Mesenchymal stem cell (in vitro differentiated cells and primary cell): ENCODE measurements around the gene DCTN2.

ENCODE experiments used
- DNase-seq: peaks from one replicate; pipeline ENCODE4 v3.0.0-alpha.2; 2013
- H2AFZ ChIP-seq: one replicate; pipeline ENCODE4 v1.6.1; 2013; ENCODE audit warnings: low read depth, mild to moderate bottlenecking, control low read depth, inconsistent platforms, low read length, moderate library complexity
- H2AK5ac ChIP-seq: 2 replicates; pipeline ENCODE4 v1.6.1; 2013; ENCODE audit warnings: low read length, moderate library complexity, mild to moderate bottlenecking, inconsistent platforms; ENCODE audit not compliant: severe bottlenecking
- H2BK120ac ChIP-seq: one replicate; pipeline ENCODE4 v1.6.1; 2013; ENCODE audit warnings: low read depth, mild to moderate bottlenecking, inconsistent platforms, low read length, moderate library complexity
- H2BK12ac ChIP-seq, 2 experiments: one replicate each; pipeline ENCODE4 v1.6.1; 2013; ENCODE audit warnings: inconsistent platforms in 2 of 2, low read length in 2 of 2, mild to moderate bottlenecking in 2 of 2, moderate library complexity in 2 of 2, control low read depth in 1 of 2
- H2BK15ac ChIP-seq: one replicate; pipeline ENCODE4 v1.6.1; 2013; ENCODE audit warnings: mild to moderate bottlenecking, low read depth, inconsistent platforms; ENCODE audit not compliant: poor library complexity, severe bottlenecking
- H2BK5ac ChIP-seq: 2 replicates; pipeline ENCODE4 v1.6.1; 2013; ENCODE audit warnings: low read depth, mild to moderate bottlenecking, low read length, control low read depth, inconsistent platforms; ENCODE audit not compliant: poor library complexity, severe bottlenecking
- H3K14ac ChIP-seq, 2 experiments: one replicate each; pipeline ENCODE4 v1.6.1; 2013; ENCODE audit warnings: inconsistent platforms in 2 of 2, low read length in 2 of 2, control low read depth in 1 of 2, mild to moderate bottlenecking in 1 of 2, moderate library complexity in 1 of 2
- H3K18ac ChIP-seq, 2 experiments: one replicate each; pipeline ENCODE4 v1.6.1; 2013; ENCODE audit warnings: inconsistent platforms in 2 of 2, low read length in 2 of 2, control low read depth in 1 of 2, low read depth in 1 of 2, mild to moderate bottlenecking in 1 of 2
- H3K23ac ChIP-seq, 2 experiments: one replicate each; pipeline ENCODE4 v1.6.1; 2013; ENCODE audit warnings: inconsistent platforms in 2 of 2, low read length in 2 of 2, mild to moderate bottlenecking in 2 of 2, moderate library complexity in 2 of 2, control low read depth in 1 of 2
- H3K27ac ChIP-seq: 2 replicates; pipeline ENCODE4 v1.5.1; 2013; ENCODE audit warnings: mild to moderate bottlenecking, moderate library complexity, low read length, control low read depth, inconsistent platforms; ENCODE audit not compliant: poor library complexity, severe bottlenecking
- H3K27me3 ChIP-seq, 2 experiments: 2 replicates each; pipeline versions ENCODE4 v1.6.1 to v1.7.0; 2013; ENCODE audit warnings: low read length in 2 of 2, mild to moderate bottlenecking in 2 of 2, moderate library complexity in 2 of 2, control low read depth in 1 of 2, inconsistent platforms in 1 of 2; ENCODE audit not compliant: control insufficient read depth in 1 of 2, insufficient read depth in 1 of 2
- H3K36me3 ChIP-seq, 2 experiments: 2 replicates each; pipeline versions ENCODE4 v1.6.1 to v1.7.0; 2013; ENCODE audit warnings: low read length in 2 of 2, control low read depth in 1 of 2, inconsistent platforms in 1 of 2, low read depth in 1 of 2, mild to moderate bottlenecking in 1 of 2; ENCODE audit not compliant: insufficient read depth in 2 of 2, control insufficient read depth in 1 of 2
- H3K4ac ChIP-seq, 2 experiments: one replicate each; pipeline ENCODE4 v1.6.1; 2013; ENCODE audit warnings: inconsistent platforms in 2 of 2, low read length in 2 of 2, mild to moderate bottlenecking in 2 of 2, moderate library complexity in 2 of 2, control low read depth in 1 of 2, low read depth in 1 of 2
- H3K4me1 ChIP-seq: 2 replicates; pipeline ENCODE4 v1.6.1; 2013; ENCODE audit warnings: low read depth, low read length, control low read depth; ENCODE audit not compliant: control insufficient read depth, insufficient read depth
- H3K4me2 ChIP-seq: 2 replicates; pipeline ENCODE4 v1.6.1; 2013; ENCODE audit warnings: low read length, mild to moderate bottlenecking, inconsistent platforms; ENCODE audit not compliant: poor library complexity, severe bottlenecking
- H3K4me3 ChIP-seq, 2 experiments: 2 replicates each; pipeline versions ENCODE4 v1.5.1 to v1.7.0; 2013; ENCODE audit warnings: low read length in 2 of 2, mild to moderate bottlenecking in 2 of 2, control low read depth in 1 of 2, low read depth in 1 of 2; ENCODE audit not compliant: insufficient read depth in 1 of 2
- H3K79me1 ChIP-seq: replicated peaks from 2 replicates; pipeline ENCODE4 v1.6.1; 2013; ENCODE audit warnings: mild to moderate bottlenecking, control low read depth, low read length, inconsistent platforms; ENCODE audit not compliant: poor library complexity, severe bottlenecking
- H3K9ac ChIP-seq: 2 replicates; pipeline ENCODE4 v1.7.0; 2013; ENCODE audit warnings: mild to moderate bottlenecking, low read length, moderate library complexity
- H3K9me3 ChIP-seq: 2 replicates; pipeline ENCODE4 v1.7.0; 2013; ENCODE audit warnings: mild to moderate bottlenecking, low read length; ENCODE audit not compliant: control insufficient read depth
- H4K8ac ChIP-seq: one replicate; pipeline ENCODE4 v1.6.1; 2013; ENCODE audit warnings: inconsistent platforms, mild to moderate bottlenecking, low read length, moderate library complexity
- H4K91ac ChIP-seq: one replicate; pipeline ENCODE4 v1.6.1; 2013; ENCODE audit warnings: mild to moderate bottlenecking, low read length, inconsistent platforms
- WGBS: methylation state at CpG from one replicate; pipeline ENCODE4 v1.1.7; 2013; ENCODE audit warnings: mixed read lengths; 5-methylcytosine and 5-hydroxymethylcytosine counted together

The DCTN2 gene

DNA sequence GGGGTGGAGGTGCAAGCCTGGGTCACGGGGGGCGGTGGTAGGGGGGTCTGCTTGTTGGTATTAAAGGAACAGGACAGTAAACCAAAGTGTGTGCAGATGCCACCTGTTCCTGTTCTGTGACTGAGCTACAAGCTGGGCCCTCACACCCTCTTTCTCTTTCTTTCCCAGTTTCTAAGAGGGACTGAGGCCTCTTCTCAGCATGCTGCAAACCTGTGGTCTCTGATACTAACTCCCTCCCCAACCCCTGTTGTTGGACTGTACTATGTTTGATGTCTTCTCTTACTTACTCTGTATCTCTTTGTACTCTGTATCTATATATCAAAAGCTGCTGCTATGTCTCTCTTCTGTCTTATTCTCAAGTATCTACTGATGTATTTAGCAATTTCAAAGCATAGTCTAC is 37.1 kb upstream of the DCTN2 start:
- no peak overlapping the region for H4K91ac ChIP-seq
- no peak overlapping the region for H3K4ac ChIP-seq
- no peak overlapping the region for H3K9ac ChIP-seq
- no peak overlapping the region for H2AK5ac ChIP-seq
- no peak for DNase-seq
- WGBS: no CpG with 5 or more reads among the region's 2 CpGs
- no peak overlapping the region for H3K14ac ChIP-seq
- H3K4me2 ChIP-seq: no peak overlapping the region
- H3K23ac ChIP-seq: no peak overlapping the region
- no peak overlapping the region for H2AFZ ChIP-seq
- no peaks in the 10 kb centered on the region for H3K9me3 ChIP-seq
- no peak overlapping the region for H2BK120ac ChIP-seq
- H2BK15ac ChIP-seq: no peak overlapping the region
- no peak overlapping the region for H3K4me3 ChIP-seq
- peaks cover 0 to 11% of the 10 kb centered on the region in 2 experiments for H3K36me3 ChIP-seq
- H4K8ac ChIP-seq: no peak overlapping the region
- no peak overlapping the region for H2BK12ac ChIP-seq
- H3K18ac ChIP-seq: no peak overlapping the region
- no peaks in the 10 kb centered on the region for H3K79me1 ChIP-seq
- H3K27me3 ChIP-seq: peaks cover 45 to 82% of the 10 kb centered on the region in 2 experiments
- no peak overlapping the region for H3K27ac ChIP-seq
- no peak overlapping the region for H2BK5ac ChIP-seq
- H3K4me1 ChIP-seq: no peaks in the 10 kb centered on the region

DNA sequence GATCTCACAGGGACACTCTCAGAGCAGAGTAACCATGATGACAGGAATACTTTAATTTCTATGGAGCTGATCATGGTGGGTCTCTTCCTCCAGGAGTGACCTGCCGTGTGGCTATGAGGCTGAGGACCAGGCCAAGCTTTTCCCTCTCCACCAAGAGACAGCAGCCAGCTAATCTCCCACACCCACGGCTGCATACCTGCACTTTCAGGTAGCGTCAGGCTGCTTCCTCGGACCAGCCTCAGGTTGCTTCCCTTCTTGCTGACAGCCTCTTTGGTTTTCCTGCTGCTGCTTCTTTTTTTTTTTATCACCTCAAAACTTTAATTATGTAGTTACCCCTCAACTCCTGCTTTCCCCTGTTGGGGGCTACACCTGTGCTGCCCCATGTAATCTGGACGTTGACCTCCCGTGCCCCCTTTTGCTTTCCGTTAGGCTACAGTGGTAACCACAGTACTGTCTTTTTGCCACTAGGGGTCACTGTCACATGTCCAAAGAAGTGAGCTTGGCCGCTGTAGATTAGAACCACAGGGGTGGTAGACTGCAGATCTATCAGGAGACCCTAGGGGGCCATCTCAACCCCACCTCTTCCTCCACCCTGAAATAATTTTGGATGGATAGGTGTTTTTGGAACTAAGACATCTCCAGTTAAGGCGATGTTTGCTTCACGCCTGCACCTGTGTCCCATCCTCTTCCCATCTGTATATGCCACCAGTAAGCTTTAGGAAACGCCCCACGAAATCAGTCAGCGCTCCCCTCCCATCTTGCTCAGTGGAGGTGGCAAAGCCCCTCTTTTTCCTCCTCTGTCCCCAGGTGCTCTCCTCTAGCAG is 36.2 kb upstream of the DCTN2 start:
- H3K27ac ChIP-seq: no peak overlapping the region
- H4K8ac ChIP-seq: no peak overlapping the region
- no peaks in the 10 kb centered on the region for H3K9me3 ChIP-seq
- DNase-seq: peak; percentile 83
- H3K79me1 ChIP-seq: no peaks in the 10 kb centered on the region
- no peak overlapping the region for H2BK5ac ChIP-seq
- H3K23ac ChIP-seq: no peak overlapping the region
- H2BK15ac ChIP-seq: no peak overlapping the region
- peaks cover 0 to 11% of the 10 kb centered on the region in 2 experiments for H3K36me3 ChIP-seq
- no peak overlapping the region for H2AFZ ChIP-seq
- no peak overlapping the region for H3K18ac ChIP-seq
- peaks cover 40 to 79% of the 10 kb centered on the region in 2 experiments for H3K27me3 ChIP-seq
- no peak overlapping the region for H4K91ac ChIP-seq
- no peak overlapping the region for H3K4me2 ChIP-seq
- H3K9ac ChIP-seq: no peak overlapping the region
- H3K14ac ChIP-seq: no peak overlapping the region
- 46% methylated on average over 13 of the region's 13 CpGs for WGBS
- no peak overlapping the region for H3K4me3 ChIP-seq
- H2BK120ac ChIP-seq: no peak overlapping the region
- no peaks in the 10 kb centered on the region for H3K4me1 ChIP-seq
- no peak overlapping the region for H2BK12ac ChIP-seq
- H3K4ac ChIP-seq: no peak overlapping the region
- H2AK5ac ChIP-seq: no peak overlapping the region

DNA sequence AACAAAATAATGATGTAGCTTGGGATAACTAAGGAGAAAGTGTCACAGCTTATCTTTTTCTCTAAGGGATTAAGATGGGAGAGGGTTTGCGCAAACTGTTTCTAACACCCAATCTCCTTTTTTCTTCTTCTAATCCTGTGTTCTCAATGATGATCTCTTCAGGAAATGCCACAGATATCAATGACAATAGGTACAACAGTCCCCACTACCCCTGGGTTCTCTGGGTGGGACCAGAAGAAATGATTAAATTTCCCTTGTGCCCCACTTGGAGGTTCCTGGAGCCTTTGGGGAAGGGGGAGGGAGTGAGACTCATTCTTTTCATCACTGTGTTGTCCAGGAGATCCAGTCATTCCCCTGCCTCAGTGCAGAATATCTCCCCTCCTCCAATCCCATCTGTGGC is 35.4 kb upstream of the DCTN2 start:
- H3K4ac ChIP-seq: no peak overlapping the region
- H2BK5ac ChIP-seq: no peak overlapping the region
- no peak for DNase-seq
- no peak overlapping the region for H3K27ac ChIP-seq
- peaks cover 34 to 79% of the 10 kb centered on the region in 2 experiments for H3K27me3 ChIP-seq
- H2BK12ac ChIP-seq: no peak overlapping the region
- WGBS: 100% methylated on average over 1 of the region's 1 CpG
- H3K9me3 ChIP-seq: no peaks in the 10 kb centered on the region
- H3K18ac ChIP-seq: no peak overlapping the region
- H3K79me1 ChIP-seq: no peaks in the 10 kb centered on the region
- H3K9ac ChIP-seq: no peak overlapping the region
- H4K91ac ChIP-seq: no peak overlapping the region
- no peak overlapping the region for H3K14ac ChIP-seq
- H3K4me3 ChIP-seq: no peak overlapping the region
- no peak overlapping the region for H4K8ac ChIP-seq
- H2AFZ ChIP-seq: no peak overlapping the region
- no peak overlapping the region for H3K23ac ChIP-seq
- H3K4me1 ChIP-seq: no peaks in the 10 kb centered on the region
- no peak overlapping the region for H2BK120ac ChIP-seq
- H2BK15ac ChIP-seq: no peak overlapping the region
- H2AK5ac ChIP-seq: no peak overlapping the region
- no peak overlapping the region for H3K4me2 ChIP-seq
- peaks cover 0 to 11% of the 10 kb centered on the region in 2 experiments for H3K36me3 ChIP-seq

- Histone ChIP-seq H2BK5ac (no peak overlapping the region), H3K23ac (no peak overlapping the region), H3K4me2 (no peak overlapping the region), H3K9ac (no peak overlapping the region), H3K36me3 (peaks cover 0 to 11% of the 10 kb centered on the region in 2 experiments), H2AK5ac (no peak overlapping the region), H2AFZ (no peak overlapping the region), H3K79me1 (no peaks in the 10 kb centered on the region), H2BK15ac (no peak overlapping the region), H3K27ac (no peak overlapping the region), H2BK120ac (no peak overlapping the region), H3K4ac (no peak overlapping the region), H3K4me3 (no peak overlapping the region), H3K9me3 (no peaks in the 10 kb centered on the region), H4K8ac (no peak overlapping the region), H3K18ac (no peak overlapping the region), H2BK12ac (no peak overlapping the region), H3K4me1 (no peaks in the 10 kb centered on the region), H3K27me3 (peaks cover 31 to 76% of the 10 kb centered on the region in 2 experiments), H4K91ac (no peak overlapping the region), H3K14ac (no peak overlapping the region)
- 57% methylated on average over 1 of the region's 1 CpG for WGBS
- no peak for DNase-seq
Observed at GRCh38 chr12:57581802-57582201, 34.8 kb upstream of the DCTN2 start.
